NCI-H82 treated with DMSO at 0.1 percent for 48 hours (cell line): ENCODE measurements around the gene DHX30.
"Not testable (repeated sequence)": the region's sequence is repeated elsewhere in the genome, so short reads cannot be mapped to it uniquely, and the experiment has no call there.

Source experiments
- DNase-seq: peaks from one replicate; lab custom pipeline; 2025; ENCODE audit not compliant: unreplicated experiment; lab: John Stamatoyannopoulos, UW

Gene DHX30

GRCh38 chr3:47882338-47882737 is 79.4 kb downstream of the DHX30 start:
- no peak for DNase-seq

- DNase-seq = no peak
These were observed 81.7 kb downstream of the DHX30 start for GRCh38 chr3:47884603-47885002.

- DNase-seq = no peak
These were observed 82.2 kb downstream of the DHX30 start for GRCh38 chr3:47885168-47885567.

- DNase-seq = not testable (repeated sequence)
These were observed 85.1 kb downstream of the DHX30 start for GRCh38 chr3:47887991-47888390.

- no peak for DNase-seq
These were observed 86.2 kb downstream of the DHX30 start for GRCh38 chr3:47888986-47889757.

- DNase-seq = peak; percentile 82
These were observed 87.3 kb downstream of the DHX30 start for GRCh38 chr3:47890126-47890827.

- DNase-seq = peak; percentile 87
These were observed 88.1 kb downstream of the DHX30 start for GRCh38 chr3:47890828-47891612.

- DNase-seq = no peak
These were observed 88.7 kb downstream of the DHX30 start for GRCh38 chr3:47891613-47892005.

- DNase-seq = no peak
These were observed 89.5 kb downstream of the DHX30 start for GRCh38 chr3:47892286-47893040.

- DNase-seq = no peak
These were observed 92.3 kb downstream of the DHX30 start for GRCh38 chr3:47895241-47895640.

- no peak for DNase-seq
These were observed 93.8 kb downstream of the DHX30 start for GRCh38 chr3:47896736-47897135.

- DNase-seq = no peak
These were observed 95.0 kb downstream of the DHX30 start for GRCh38 chr3:47897954-47898353.

- DNase-seq = no peak
These were observed 96.7 kb downstream of the DHX30 start for GRCh38 chr3:47899495-47900108.
